Renal pelvis (tissue), 3 donors: ENCODE data around the gene PNRC1. TPM values are rescaled to one million over a fixed set of nuclear protein-coding genes. Genes with fewer than 3 reads are reported as not detected.

Source experiments
- polyA plus RNA-seq, 3 donors: library from polyadenylated mRNA; unstranded; fragments of 120-200 nt; gene quantifications; one replicate each; pipeline ENCODE4 v1.2.1, GENCODE V29; 2013; ENCODE audit not compliant: insufficient read length in 3 of 3

The PNRC1 gene
- polyA plus RNA-seq, 3 donors = 106 to 122 (median 110) TPM

Other genes with a start within 250 kb of the PNRC1 start
- gene RNGTT, start 117.1 kb upstream of the PNRC1 start, polyA plus RNA-seq = 10 to 100 TPM; 13.6 to 16.1 (median 13.8) TPM
- 10 to 100 TPM; 12.2 to 18.1 (median 17.5) TPM for gene SRSF12, start 37.3 kb downstream of the PNRC1 start, polyA plus RNA-seq
- 10 to 100 TPM; 30.2 to 33.6 (median 32.7) TPM for gene PM20D2, start 65.3 kb downstream of the PNRC1 start, polyA plus RNA-seq
- 1 to 10 TPM; 1.2 to 1.6 (median 1.3) TPM for gene GABRR1, start 136.6 kb downstream of the PNRC1 start, polyA plus RNA-seq
- 1 to 10 TPM in 2 of 3 donors, under 1 TPM in 1; 0.97 to 3.1 (median 1.4) TPM for gene GABRR2, start 234.5 kb downstream of the PNRC1 start, polyA plus RNA-seq